ENCODE data around the gene CYP2A6. TPM values are rescaled to one million over a fixed set of nuclear protein-coding genes. Genes with fewer than 3 reads are reported as not detected.
A peak's percentile ranks its signal among the peaks of the same experiment; 100 is the strongest.
"Not testable (repeated sequence)": the region's sequence is repeated elsewhere in the genome, so short reads cannot be mapped to it uniquely, and the experiment has no call there.

CYP2A6 gene
- total RNA-seq: not detected

GRCh38 chr19:40850277-40850676 lies at the start of gene CYP2A6:
TSS of gene CYP2A6 (minus strand) at chr19:40850447. CDS start at chr19:40850426, 21 bp downstream.
- DNase-seq: not testable (repeated sequence)

DNA sequence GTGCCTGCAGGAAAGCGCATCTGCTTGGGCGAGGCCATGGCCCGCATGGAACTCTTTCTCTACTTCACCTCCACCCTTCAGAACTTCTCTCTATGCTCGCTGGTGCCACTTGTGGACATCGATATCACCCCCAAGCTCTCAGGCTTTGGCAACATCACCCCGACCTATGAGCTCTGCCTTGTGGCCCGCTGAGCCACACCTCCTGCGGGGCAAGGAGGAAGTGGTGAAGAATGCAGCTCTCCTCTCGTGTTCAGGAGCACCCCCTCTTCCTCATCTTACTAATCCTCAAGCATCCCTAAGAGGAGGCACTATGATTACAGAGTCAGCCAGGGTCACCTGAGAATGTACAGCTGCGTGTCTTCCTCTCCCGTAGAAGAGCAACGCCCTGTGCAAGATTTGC lies 49.7 kb upstream of the CYP2A6 start:
- not testable (repeated sequence) for DNase-seq

DNA sequence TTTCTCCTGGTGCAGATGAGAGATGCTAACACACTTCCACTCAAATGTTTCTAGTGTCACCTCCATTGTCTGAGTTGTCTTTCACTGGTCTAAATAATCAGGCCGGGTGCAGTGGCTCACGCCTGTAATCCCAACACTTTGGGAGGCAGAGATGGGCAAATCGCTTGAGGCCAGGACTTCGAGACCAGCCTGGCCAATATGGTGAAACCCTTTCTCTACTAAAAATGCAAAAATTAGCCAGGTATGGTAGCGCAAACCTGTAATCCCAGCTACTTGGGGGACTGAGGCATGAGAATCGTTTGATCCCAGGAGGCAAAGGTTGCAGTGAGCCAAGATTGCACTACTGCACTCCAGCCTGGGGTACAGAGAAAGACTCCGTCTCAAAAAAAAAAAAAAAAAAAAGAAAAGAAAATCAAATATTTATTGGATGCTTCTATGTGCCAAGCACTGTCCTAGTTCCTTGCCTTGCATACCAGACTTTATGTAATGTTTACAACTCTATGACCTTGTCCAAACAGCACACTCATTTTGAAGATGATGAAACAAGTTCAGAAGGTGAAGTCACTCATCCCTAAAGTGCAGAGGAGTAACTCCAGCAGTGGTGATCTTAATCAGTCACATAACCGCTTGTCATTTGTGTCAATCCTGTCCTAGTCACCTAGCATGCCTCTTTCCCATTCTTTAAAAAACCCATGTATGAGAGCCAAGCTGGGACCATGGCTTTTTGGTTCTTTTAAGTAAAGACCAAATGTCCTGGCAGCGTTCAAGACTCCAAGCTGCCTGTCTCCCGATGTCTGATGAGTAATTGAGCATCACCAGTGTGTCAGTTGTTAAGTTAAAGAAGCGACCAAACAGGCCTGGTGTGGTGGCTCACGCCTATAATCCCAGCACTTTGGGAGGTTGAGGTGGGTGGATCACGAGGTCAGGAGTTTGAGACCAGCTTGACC lies 46.9 kb upstream of the CYP2A6 start:
- not testable (repeated sequence) for DNase-seq

GRCh38 chr19:40896418-40896796 lies 46.2 kb upstream of the CYP2A6 start:
- no peak for DNase-seq

GRCh38 chr19:40893112-40893511 lies 42.9 kb upstream of the CYP2A6 start:
- DNase-seq: no peak

DNA sequence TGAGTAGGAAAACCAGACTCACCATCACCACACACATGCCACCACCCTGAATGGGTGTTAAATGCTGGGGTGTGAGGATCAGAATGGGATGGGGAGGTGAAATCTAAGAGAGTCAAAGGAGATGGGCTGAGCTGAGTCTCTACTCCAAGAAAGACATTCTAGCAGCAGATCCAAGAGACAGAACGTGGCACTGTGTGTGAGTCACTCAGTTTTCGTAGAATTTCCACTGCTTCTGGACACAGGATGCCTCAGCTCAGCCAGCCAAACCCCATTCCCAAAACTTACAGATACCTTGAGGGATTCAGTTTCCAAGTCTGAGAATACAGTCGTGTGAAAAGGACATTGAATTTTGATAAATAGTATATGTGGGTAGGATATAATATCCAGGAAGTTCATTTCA lies 39.1 kb upstream of the CYP2A6 start:
- DNase-seq: no peak

DNA sequence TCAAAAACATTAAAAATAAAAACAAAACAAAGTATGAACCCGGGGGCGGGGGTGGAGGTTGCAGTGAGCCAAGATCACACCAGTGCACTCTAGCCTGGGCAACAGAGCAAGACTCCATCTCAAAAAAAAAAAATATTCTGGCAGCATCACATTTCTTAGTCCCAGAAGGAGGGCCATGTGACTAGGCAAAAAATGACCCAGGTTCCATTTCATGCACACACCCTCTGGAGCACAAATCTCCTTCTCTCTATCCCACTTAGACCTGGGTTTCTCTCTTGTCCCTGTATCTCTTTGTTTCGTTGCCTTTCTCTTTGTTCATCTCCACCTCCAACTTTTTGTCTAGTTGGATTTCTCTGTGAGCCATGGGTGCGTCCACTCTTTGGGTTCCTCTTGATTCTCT lies 37.9 kb upstream of the CYP2A6 start:
- DNase-seq: no peak

GRCh38 chr19:40884187-40884931 lies 34.1 kb upstream of the CYP2A6 start:
- DNase-seq: not testable (repeated sequence)

DNA sequence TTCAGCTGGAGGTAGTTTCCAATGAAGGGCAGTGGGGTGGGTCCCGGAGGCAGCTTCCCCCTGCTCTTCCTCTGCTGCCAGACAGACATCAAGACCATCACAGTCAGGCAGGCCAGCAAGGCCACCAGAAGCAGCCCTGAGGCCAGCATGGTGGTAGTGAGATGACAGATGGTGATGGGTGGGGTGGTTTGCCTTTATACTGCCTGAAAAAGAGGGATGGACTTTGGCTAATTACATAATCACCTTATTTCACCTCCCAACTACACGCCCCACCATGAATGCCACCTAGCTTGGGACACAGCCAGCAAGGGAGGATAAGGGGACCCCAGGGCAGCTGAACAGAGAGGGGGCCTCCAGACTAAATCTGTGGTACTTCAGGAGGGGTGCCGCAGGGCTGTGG lies 31.8 kb upstream of the CYP2A6 start, which contains the start of gene CYP2A7:
TSS of gene CYP2A7 (minus strand) at position 170 of the 400 bp plus-strand sequence. CDS start at position 149, 21 bp downstream.
- not testable (repeated sequence) for DNase-seq

GRCh38 chr19:40879349-40879748 lies 29.1 kb upstream of the CYP2A6 start:
- DNase-seq: not testable (repeated sequence)

GRCh38 chr19:40875526-40875951 lies 25.3 kb upstream of the CYP2A6 start:
- peak; percentile 9 for DNase-seq

GRCh38 chr19:40874874-40875273 lies 24.6 kb upstream of the CYP2A6 start:
- not testable (repeated sequence) for DNase-seq

GRCh38 chr19:40873873-40874272 lies 23.6 kb upstream of the CYP2A6 start:
- not testable (repeated sequence) for DNase-seq

DNA sequence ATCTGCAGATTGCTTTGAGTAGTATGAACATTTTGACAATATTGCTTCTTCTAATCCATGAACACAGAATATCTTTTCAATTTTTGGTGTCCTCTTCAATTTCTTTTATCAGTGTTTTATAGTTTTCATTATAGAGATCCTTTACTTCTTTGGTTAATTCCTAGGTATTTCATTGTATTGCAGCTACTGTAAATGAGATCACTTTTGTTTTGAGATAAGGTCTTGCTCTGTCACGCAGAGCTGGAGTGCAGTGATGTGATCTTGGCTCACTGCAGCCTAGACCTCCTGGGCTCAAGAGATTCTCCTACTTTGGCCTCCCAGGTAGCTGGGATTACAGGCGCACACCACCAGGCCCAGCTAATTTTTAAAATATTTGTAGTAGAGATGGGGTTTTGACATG lies 22.0 kb upstream of the CYP2A6 start:
- DNase-seq: no peak

GRCh38 chr19:40867701-40868100 lies 17.5 kb upstream of the CYP2A6 start:
- DNase-seq: no peak

- not testable (repeated sequence) for DNase-seq
Measured at GRCh38 chr19:40864739-40865496, 14.7 kb upstream of the CYP2A6 start.

- no peak for DNase-seq
Measured at GRCh38 chr19:40862785-40863184, 12.5 kb upstream of the CYP2A6 start.

DNA sequence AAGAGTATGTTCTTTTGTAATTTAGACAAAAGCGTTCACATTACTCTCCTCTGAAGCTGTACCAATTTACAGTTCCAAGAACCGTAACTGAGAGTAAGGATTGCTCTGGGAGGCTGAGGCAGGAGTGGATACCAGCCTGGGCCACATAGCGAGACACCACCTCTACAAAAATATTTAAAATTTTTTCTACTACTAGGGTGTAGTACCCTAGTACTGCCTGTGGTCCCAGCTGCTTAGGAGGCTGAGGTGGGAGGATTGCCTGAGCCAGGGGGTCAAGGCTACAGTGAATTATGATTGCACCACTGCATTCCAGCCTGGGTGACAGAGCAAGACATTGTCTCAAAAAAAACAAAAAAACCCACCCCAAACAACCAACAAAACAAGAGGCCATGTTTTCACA lies 12.1 kb upstream of the CYP2A6 start:
- no peak for DNase-seq

DNA sequence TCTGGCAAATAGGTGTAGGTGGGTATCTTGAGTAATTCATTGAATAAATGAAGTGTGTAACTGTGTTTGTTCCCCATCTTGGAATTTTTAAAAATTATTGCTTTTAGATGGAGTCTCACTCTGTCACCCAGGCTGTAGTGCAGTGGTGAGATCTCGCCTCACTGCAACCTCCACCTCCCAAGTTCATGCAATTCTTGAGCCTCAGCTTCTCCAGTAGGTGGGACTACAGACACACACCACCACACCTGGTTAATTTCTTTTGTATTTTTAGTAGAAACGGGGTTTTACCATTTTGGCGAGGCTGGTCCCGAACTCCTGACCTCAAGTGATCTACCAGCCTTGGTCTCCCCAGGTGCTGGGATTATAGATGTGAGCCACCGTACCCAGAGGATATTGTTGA lies 7.9 kb upstream of the CYP2A6 start:
- no peak for DNase-seq

DNA sequence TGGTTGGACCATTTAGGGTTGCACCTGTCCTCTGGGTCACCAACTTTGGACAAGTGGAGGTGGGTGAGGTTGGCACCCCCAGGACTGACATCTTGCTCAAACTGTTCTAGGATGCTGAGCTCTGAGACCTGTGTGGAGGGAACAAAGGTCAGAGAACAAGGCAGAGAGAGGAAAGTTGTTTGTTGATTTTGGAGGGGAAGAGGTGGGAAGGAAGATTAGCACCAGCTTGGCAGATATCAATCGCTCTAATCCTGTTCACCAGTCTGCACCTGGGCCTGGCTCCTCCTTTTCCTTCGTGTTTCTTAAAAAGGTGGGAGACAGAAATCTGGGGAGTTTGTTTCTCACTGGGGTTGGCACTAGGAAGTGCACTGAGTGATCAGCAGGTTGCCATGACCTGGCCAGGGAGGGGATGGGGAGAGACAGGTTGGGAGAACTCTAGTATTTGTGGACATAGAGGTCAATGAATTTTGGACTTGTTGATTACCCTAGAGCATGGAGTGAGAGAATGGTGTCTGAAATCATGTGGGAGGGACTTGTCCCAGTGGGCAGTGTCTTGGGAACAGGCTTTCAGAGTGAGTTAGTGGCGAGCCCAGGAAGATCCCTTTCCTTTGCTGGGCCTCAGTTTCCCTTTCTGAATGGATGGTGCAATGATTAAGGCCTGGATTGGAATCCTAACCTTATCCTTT lies 2.4 kb upstream of the CYP2A6 start:
- not testable (repeated sequence) for DNase-seq

DNA sequence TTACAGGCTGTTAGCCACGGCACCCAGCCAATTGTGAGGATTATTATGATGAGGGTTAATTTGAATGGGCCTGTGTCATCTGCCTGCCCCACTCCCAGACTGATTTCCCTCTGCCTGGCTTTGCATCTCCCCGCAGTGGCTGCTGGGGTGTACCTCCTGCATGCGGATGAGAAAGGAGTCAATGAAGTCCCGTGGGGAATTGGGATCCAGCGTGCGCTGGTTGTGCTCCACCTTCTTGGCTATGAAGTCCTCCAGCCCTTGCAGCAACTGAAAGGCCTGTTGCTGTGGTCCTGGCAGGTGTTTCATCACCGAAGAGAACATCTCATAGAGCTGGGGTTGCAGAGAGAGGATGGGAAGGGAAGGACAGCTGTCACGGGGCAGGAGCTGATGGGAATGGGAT lies 3.5 kb downstream of the CYP2A6 start:
- DNase-seq: not testable (repeated sequence)

- DNase-seq: not testable (repeated sequence)
Measured at GRCh38 chr19:40843653-40844052, 6.6 kb downstream of the CYP2A6 start.

All from tongue (tissue), 2 donors.